Stimulated activated CD8-positive, alpha-beta memory T cell treated with anti-CD3 and anti-CD28 coated beads, Interleukin-7, amount 100 ng/mL, for 4 hours (primary cell): Measurements from ENCODE around the gene KAZN.

Source experiments
- DNase-seq, 2 donors: peaks; one replicate each; pipeline ENCODE4 v3.0.0-alpha.2; 2020; ENCODE audit warnings: low read depth in 2 of 2

Gene KAZN

GRCh38 chr1:14853518-14853917 is 255.0 kb downstream of the KAZN start:
- DNase-seq, result no peak

DNA sequence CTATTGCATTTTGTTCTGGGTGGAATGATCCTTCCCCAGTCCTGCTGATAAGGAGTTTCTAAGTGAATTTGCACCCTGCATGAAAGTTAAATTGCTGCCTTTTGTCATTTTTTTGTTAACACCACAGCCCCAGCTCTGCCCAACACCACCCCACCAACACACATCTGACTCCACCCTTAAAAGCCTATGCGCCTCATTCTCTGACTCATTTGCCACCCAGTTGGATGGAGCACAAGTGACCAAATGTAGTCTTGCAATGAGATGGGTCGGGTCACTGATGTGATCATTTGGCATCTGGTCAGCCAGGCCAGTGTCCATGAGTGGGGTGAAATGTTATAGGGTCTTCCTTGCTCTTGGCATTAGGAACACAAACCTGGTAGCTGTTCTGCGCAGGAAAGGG is 256.8 kb downstream of the KAZN start:
- no peak for DNase-seq

DNA sequence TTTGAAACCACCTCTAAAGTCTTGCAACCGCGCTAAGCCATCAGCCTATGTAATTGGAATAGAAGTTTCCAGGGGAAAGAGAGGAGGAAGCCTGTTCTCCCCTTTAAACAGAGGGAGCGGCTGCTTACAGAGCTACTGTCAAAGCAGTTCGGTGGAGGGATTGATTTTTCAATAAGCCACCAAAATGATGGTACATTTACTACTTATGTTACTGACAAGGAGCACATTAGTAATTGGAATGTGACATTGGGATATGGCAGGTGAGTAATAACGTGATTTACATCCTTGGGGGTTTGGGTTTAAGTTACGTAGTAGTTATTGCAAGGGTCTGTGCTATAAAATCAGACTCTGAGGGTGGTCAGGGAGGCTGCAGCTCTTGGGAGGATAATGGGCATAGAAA is 257.3 kb downstream of the KAZN start:
- DNase-seq, result no peak

GRCh38 chr1:14857436-14858195 is 259.1 kb downstream of the KAZN start:
- DNase-seq, result no peak

- DNase-seq, result no peak
These were observed 263.8 kb downstream of the KAZN start for GRCh38 chr1:14862114-14862771.

GRCh38 chr1:14865106-14865505 is 266.6 kb downstream of the KAZN start:
- no peak for DNase-seq

DNA sequence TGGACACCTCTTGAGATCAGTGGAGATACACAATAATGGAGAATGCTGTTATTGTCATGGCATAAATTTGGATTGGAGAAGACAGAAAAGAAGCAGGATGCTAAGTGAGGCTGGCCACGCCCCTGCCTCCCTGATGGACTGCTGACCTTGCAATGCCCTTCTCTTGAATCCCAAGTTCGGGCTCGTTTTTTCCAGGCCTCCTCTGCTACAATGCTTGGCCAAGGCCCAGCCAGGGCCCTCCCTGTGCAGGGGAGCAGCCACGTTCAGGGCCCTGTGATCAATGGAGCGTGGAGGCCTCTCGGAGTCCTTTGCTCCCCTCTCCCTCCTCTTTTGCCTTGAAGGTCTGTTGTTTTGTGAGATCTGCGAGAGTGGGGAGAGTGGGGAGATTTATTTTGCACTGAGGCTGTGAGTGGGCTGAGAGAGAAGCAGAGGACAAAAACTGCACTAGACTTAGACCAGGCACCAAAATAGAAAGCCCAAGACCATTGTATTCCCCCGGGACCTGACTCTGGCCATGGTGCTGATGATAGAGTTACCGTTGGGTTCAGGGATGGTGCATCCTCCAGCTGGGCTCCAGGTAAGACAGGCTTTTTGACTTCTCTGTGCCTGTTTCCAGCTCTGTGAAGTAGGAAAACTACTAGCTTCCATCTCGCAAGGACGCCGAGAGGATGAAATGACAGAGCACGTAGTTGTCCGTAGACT is 268.6 kb downstream of the KAZN start:
- DNase-seq, result no peak

- DNase-seq, result no peak
These were observed 270.7 kb downstream of the KAZN start for GRCh38 chr1:14869187-14869586.

- no peak for DNase-seq
These were observed 272.9 kb downstream of the KAZN start for GRCh38 chr1:14871218-14871970.

- no peak for DNase-seq
These were observed 274.3 kb downstream of the KAZN start for GRCh38 chr1:14872762-14873161.

DNA sequence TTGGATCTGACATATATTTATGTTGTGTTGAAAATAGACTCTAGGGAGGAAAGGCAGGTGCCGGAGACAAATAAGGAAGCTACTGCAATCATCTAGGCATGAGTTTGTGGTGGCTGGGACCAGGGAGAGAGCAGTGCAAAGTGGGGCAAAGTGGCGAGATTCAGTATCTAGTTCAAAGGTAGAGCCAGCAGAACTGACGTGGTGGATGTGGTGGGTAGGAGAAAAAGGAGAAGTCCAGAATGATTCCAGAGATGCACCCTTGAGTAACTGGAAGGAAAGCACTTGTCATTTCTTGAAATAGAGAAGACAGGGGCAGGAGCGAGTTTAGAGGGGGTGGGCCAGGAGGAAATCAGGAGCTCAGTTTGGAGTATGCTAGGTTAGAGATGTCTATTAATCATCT is 275.2 kb downstream of the KAZN start:
- no peak for DNase-seq

GRCh38 chr1:14875524-14876509 is 277.3 kb downstream of the KAZN start:
- DNase-seq, result no peak

- DNase-seq, result no peak
These were observed 278.3 kb downstream of the KAZN start for GRCh38 chr1:14876747-14877146.

DNA sequence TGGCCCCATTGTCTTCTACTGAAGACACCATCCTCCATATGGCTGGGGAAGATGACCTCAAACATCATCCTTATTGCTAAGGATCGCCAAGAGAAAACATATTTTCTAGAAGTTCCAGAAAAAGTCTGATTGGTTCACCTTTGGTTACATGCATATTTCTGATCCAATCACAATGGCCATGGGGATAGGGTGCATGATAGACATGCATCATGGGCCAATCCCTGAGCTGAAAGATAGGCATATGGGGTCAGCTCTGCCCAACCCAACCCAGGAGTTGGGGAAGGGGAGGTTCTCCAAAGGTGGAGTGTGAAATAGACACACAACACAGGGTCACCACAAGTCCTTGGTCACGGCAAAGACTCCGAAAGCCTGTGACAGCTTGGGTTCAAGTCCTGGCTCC is 278.7 kb downstream of the KAZN start:
- DNase-seq, result no peak

DNA sequence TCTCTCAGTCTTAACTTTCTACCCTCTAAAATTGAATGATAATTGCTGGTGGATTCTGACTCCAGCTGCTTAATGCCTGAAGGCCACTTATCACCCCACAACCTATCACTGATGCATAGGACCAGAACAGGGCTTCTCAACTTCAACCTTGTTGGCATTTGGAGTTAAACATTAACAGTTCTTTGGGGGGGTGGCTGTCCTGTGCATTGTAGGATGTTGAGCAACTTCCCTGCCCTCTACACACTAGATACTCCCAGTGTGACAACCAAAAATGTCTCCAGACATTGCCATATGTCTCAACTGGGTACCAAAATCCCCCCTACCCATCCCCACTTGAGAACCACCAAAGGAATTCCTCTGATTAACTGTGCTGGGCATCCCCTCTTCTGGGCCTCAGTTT is 279.6 kb downstream of the KAZN start:
- no peak for DNase-seq

GRCh38 chr1:14878951-14879350 is 280.5 kb downstream of the KAZN start:
- no peak for DNase-seq

DNA sequence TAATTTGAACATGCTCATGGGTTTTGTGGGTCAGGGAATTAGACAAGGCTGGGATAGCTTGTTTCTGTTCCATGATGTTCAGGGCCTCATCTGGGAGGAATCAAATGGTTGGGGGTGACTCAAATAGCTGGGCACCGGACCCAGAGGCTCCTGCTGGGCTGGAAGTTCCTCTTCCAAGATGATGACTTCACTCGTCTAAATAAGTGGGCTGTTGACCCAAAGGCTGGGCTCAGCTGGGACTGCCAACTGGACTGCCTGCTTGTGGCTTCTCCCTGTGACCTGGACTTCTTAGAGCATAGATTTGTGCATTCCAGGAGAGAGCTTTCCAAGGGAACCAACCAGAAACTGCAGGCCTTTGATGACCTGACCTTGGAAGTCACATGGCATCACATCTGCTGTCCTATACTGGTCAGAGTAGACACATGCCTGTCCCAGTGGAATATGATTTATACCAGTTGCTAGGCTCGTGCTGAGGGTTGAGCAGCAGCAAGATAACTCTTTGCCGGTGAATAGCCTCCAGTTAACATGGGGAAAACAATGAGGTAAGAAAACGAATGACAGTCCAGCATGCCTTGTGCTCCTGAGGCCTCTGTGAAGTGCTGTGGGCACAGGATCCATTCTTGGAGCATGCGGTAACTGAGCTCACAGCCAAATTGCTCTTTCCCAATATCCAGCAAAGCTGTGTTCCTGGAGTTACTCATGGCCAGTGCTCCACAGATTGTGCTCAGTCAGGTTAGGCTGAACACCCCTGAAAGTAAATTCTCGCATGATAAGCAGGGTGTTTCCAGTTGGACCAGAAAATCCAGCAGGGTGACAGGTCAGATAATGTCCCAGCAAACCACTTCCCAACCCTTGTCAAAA is 282.2 kb downstream of the KAZN start:
- DNase-seq, result no peak

DNA sequence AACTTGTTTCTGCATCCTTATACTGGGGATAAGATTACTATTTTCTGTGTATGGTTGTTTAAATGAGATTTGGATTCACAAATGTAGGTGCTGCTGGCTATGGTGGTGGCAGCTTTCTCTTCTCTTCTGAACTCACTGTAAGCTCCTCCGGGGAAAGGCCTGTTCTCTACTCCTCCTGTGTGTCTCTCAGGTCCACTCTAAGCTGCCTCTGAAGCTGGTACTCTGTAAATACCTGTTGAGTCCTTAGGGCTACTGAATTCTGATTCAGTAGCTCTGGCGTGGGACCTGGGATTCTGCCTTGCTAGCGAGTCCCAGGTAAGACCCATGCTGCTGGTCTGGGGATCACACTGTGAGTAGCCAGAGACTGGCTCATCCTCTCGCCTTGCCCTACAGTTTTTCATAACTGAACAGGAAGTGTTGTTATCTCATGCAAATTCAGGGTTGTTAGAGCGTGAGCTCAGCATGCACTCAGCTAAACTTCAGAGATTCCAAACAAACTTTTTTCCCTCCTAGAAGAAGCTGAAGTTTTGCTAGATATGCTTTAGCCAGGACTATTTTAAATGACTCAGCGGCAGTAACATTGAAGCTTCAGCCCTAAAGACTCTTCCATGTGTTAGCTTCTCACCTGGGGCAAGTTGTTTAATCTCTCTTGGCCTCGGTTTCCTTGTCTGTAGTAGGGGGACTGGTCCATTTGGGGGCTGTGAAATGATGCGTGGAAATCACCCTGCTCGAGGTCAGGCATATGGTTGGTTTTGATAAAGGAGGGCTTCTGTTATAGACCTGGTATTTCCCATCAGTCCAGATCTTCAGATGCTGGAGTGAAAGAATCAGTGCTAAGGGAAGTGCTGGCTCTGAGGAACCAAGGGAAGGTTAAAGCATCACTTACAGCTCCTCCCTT is 283.5 kb downstream of the KAZN start:
- no peak for DNase-seq

DNA sequence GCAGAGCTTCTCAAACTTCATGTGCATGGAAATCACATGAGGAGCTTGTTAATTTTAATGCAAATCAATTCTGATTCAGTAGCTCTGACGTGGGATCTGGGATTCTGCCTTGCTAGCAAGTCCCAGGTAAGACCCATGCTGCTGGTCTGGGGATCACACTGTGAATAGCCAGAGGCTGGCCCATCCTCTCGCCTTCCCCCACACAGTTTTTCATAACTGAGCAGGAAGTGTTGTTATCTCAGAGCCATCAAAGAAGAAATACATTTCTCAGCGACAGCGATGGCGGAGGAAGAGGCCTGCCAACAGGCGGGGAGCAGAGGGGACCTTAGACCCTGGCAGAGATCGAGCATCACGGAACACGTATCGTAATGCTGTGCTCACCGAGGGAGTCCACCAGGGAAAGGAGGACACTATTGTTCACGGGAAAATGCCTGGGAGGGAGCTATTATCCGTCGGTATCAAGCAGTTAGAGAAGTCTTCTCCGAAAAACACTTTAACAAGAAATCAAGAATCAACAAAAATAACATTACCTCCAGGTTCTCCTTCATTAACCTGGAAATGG is 286.2 kb downstream of the KAZN start:
- DNase-seq, result no peak
